SK-N-SH (cell line): ENCODE measurements around the gene DAP. TPM values are rescaled to one million over a fixed set of nuclear protein-coding genes. Genes with fewer than 3 reads are reported as not detected.

Experiments
- CTCF ChIA-PET: fragments of 300-600, 350-600 bp; formaldehyde crosslinking; extraction: SDS; loops from one replicate; lab custom pipeline; 2021; lab: Yijun Ruan, JAX
- POLR2A ChIA-PET: fragments of 350-600 bp; sonication (Branson Sonifier 250); formaldehyde crosslinking; extraction: SDS; loops from one replicate; lab custom pipeline; 2020; ENCODE audit warnings: antibody characterized with exemption, inconsistent platforms; lab: Yijun Ruan, JAX
- DNase-seq: peaks from one replicate; pipeline ENCODE4 v3.0.0; 2012
- H2AFZ ChIP-seq: fragments of 200-600 bp; sonication (generic); 2 replicates; pipeline ENCODE4 v1.8.1; 2016; ENCODE audit warnings: antibody characterized with exemption, mild to moderate bottlenecking, low read depth
- H3F3A ChIP-seq: fragments of 200-600 bp; sonication (generic); replicated peaks from 2 replicates; pipeline ENCODE3; 2016; ENCODE audit warnings: antibody characterized with exemption, mild to moderate bottlenecking; ENCODE audit not compliant: insufficient read depth
- H3K27ac ChIP-seq, 2 experiments: fragments of 200-500 bp in 1 of 2; fragments of 200-600 bp in 1 of 2; sonication (Bioruptor generic) in 1 of 2; sonication (generic), shearing (Covaris generic) in 1 of 2; 2 replicates each; pipeline versions ENCODE4 v1.5.1 to v1.6.1; 2014 to 2016; ENCODE audit warnings: low read depth in 2 of 2, inconsistent platforms in 1 of 2, low read length in 1 of 2, mild to moderate bottlenecking in 1 of 2, mixed read lengths in 1 of 2
- H3K27me3 ChIP-seq: fragments of 200-600 bp; sonication (generic), shearing (Covaris generic); 2 replicates; pipeline ENCODE4 v1.6.1; 2016; ENCODE audit warnings: mixed run types; ENCODE audit not compliant: insufficient read depth
- H3K36me3 ChIP-seq, 2 experiments: fragments of 200-500 bp in 1 of 2; fragments of 200-600 bp in 1 of 2; sonication (Bioruptor generic) in 1 of 2; sonication (generic) in 1 of 2; replicated peaks in 1 of 2; 2 replicates each; pipeline versions ENCODE3 to v1.5.1; 2014 to 2016; ENCODE audit warnings: low read length in 1 of 2, mild to moderate bottlenecking in 1 of 2; ENCODE audit not compliant: insufficient read depth in 2 of 2, control insufficient read depth in 1 of 2
- H3K4me1 ChIP-seq, 2 experiments: fragments of 200-500 bp in 1 of 2; fragments of 200-600 bp in 1 of 2; sonication (Bioruptor generic) in 1 of 2; sonication (generic), shearing (Covaris generic) in 1 of 2; 2 replicates each; pipeline versions ENCODE4 v1.5.1 to v1.6.1; 2014 to 2016; ENCODE audit warnings: low read depth in 1 of 2, low read length in 1 of 2, mixed run types in 1 of 2; ENCODE audit not compliant: insufficient read depth in 2 of 2, control insufficient read depth in 1 of 2
- H3K4me2 ChIP-seq: fragments of 200-600 bp; sonication (generic), shearing (Covaris generic); 2 replicates; pipeline ENCODE4 v1.6.1; 2017; ENCODE audit warnings: mixed run types
- H3K4me3 ChIP-seq, 2 experiments: fragments of 200-500 bp in 1 of 2; fragments of 200-600 bp in 1 of 2; sonication (Bioruptor generic) in 1 of 2; sonication (generic), shearing (Covaris generic) in 1 of 2; 2 replicates each; pipeline versions ENCODE4 v1.5.1 to v1.8.1; 2014 to 2016; ENCODE audit warnings: low read depth in 2 of 2, inconsistent platforms in 1 of 2, low read length in 1 of 2, mild to moderate bottlenecking in 1 of 2, mixed read lengths in 1 of 2, moderate library complexity in 1 of 2
- H3K79me2 ChIP-seq: fragments of 200-600 bp; sonication (generic); 2 replicates; pipeline ENCODE4 v1.8.1; 2017; ENCODE audit warnings: mild to moderate bottlenecking; ENCODE audit not compliant: insufficient read depth
- H3K9ac ChIP-seq: fragments of 200-600 bp; sonication (generic); 2 replicates; pipeline ENCODE4 v1.6.1; 2017; ENCODE audit warnings: mixed run types
- H3K9me2 ChIP-seq: fragments of 200-600 bp; sonication (generic); 2 replicates; pipeline ENCODE4 v1.6.1; 2017; ENCODE audit warnings: mixed run types
- H3K9me3 ChIP-seq: fragments of 200-600 bp; sonication (generic); 2 replicates; pipeline ENCODE4 v1.6.1; 2017; ENCODE audit warnings: mixed run types, mild to moderate bottlenecking, moderate library complexity
- H4K20me1 ChIP-seq: fragments of 200-600 bp; sonication (generic); 2 replicates; pipeline ENCODE4 v1.6.1; 2017; ENCODE audit warnings: mild to moderate bottlenecking, mixed run types; ENCODE audit not compliant: insufficient read depth
- CHD2 ChIP-seq: fragments of 150-350 bp; IDR thresholded peaks from 2 replicates; pipeline ENCODE4 v1.6.1; 2018; ENCODE audit warnings: low read length; ENCODE audit not compliant: partially characterized antibody
- EZH2phosphoT487 ChIP-seq: fragments of 200-600 bp; sonication (generic); IDR thresholded peaks from 2 replicates; pipeline ENCODE4 v1.6.1; 2017; ENCODE audit warnings: low read depth, mixed run types, mild to moderate bottlenecking, antibody characterized with exemption, moderate library complexity, borderline replicate concordance
- MEF2A ChIP-seq: IDR thresholded peaks from 2 replicates; pipeline ENCODE4 v1.4.0; 2012; ENCODE audit warnings: low read depth, borderline replicate concordance
- MXI1 ChIP-seq: IDR thresholded peaks from 2 replicates; pipeline ENCODE4 v1.6.1; 2012; ENCODE audit warnings: mild to moderate bottlenecking, low read depth, low read length, improper control_type of control experiment
- RFX5 ChIP-seq: IDR thresholded peaks from 2 replicates; pipeline ENCODE4 v1.6.1; 2012; ENCODE audit warnings: mild to moderate bottlenecking, improper control_type of control experiment, low read length
- SMC3 ChIP-seq: IDR thresholded peaks from 2 replicates; pipeline ENCODE4 v1.6.1; 2012; ENCODE audit warnings: low read depth, low read length, improper control_type of control experiment
- TCF12 ChIP-seq: IDR thresholded peaks from 2 replicates; pipeline ENCODE4 v1.4.0; 2012
- WGBS: methylation state at CpG from one replicate; pipeline ENCODE4 v1.1.6; 2017; ENCODE audit warnings: low lambda C conversion rate; 5-methylcytosine and 5-hydroxymethylcytosine counted together
- polyA plus RNA-seq, 3 experiments: library from polyadenylated mRNA; depleted of rRNA; stranded (reverse); fragments of >200 nt; gene quantifications; 2 replicates each; pipeline ENCODE4 v1.2.3, GENCODE V29; 2012
- TF ChIP-seq, protein P1 (sequence below): IDR thresholded peaks from 2 replicates; pipeline ENCODE4 v1.4.0; 2012; ENCODE audit warnings: low read depth, borderline replicate concordance
- TF ChIP-seq, protein P2 (sequence below): IDR thresholded peaks from 2 replicates; pipeline ENCODE4 v1.4.0; 2012; ENCODE audit warnings: low read depth
- TF ChIP-seq, protein P3 (sequence below): IDR thresholded peaks from 2 replicates; pipeline ENCODE4; 2012
- TF ChIP-seq, protein P4 (sequence below): IDR thresholded peaks from 2 replicates; pipeline ENCODE4 v1.4.0; 2012; ENCODE audit warnings: low read depth, borderline replicate concordance
- TF ChIP-seq, protein P5 (sequence below): fragments of 150-350 bp; IDR thresholded peaks from 2 replicates; pipeline ENCODE4 v1.6.1; 2017; ENCODE audit warnings: antibody characterized with exemption, low read length, low read depth, borderline replicate concordance

Gene DAP
- polyA plus RNA-seq, 1 of the 3 experiments (the other 2 are of a cell fraction) = 78.2 TPM

DNA sequence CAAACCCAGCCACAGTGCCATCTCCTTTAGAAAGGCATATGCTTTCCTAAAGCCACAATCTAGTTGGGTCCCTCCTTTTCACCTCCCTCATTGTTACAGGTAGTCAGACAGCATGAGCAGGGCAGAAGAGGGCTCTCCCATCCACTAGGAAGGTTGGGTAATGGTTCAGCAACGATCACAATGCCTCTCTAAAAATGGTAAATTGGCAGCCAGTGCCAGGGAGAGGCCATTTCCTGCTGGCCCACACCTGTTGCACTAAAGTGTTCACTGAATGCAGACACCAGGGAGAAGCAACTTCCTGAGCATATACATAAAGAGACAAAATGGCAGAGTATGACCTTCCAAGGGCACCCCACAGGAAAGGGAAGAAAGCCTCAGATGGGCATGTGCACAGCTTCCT is 31.3 kb upstream of the DAP start:
- H3K9me2 ChIP-seq = no peaks in the 10 kb centered on the region
- H4K20me1 ChIP-seq = no peaks in the 10 kb centered on the region
- 15% methylated on average over 1 of the region's 1 CpG for WGBS
- H3K4me1 ChIP-seq = no peaks in the 10 kb centered on the region
- CTCF ChIA-PET = no interaction called here
- H3K4me2 ChIP-seq = no peak overlapping the region
- H3K9ac ChIP-seq = no peak overlapping the region
- H3K27ac ChIP-seq = no peak overlapping the region
- no peak for TF ChIP-seq MEF2A
- TF ChIP-seq, protein P1, sequence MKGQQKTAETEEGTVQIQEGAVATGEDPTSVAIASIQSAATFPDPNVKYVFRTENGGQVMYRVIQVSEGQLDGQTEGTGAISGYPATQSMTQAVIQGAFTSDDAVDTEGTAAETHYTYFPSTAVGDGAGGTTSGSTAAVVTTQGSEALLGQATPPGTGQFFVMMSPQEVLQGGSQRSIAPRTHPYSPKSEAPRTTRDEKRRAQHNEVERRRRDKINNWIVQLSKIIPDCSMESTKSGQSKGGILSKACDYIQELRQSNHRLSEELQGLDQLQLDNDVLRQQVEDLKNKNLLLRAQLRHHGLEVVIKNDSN = no peak
- TF ChIP-seq, all 33 proteins: peak for 0
- Histone ChIP-seq H2AFZ (no peak overlapping the region), H3K36me3 (no peaks in the 10 kb centered on the region), H3F3A (peaks cover 4% of the 10 kb centered on the region), H3K27me3 (no peaks in the 10 kb centered on the region), H3K9me3 (no peaks in the 10 kb centered on the region), H3K79me2 (no peaks in the 10 kb centered on the region), H3K4me3 (no peak overlapping the region)
- POLR2A ChIA-PET = no interaction called here
- no peak for DNase-seq

DNA sequence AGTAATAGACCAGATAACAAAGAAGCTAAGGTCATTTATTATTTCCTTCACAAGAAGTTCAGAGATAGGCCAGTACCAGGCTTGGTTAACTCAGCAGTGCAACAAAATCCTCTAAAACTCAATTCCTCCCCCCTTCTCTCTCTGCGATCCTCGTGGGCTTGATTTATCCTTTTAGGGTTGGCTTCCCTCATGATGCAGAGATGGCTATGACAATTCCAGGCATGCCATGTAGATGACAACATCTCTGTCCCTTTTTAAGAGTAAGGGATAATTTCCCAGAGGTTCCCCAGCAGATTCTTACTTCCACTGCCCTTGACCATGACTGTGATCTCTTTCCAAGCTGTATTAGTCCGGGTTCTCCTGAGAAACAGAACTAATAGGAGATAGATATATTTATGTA is 28.7 kb upstream of the DAP start:
- H3K27ac ChIP-seq = no peak overlapping the region
- no peaks in the 10 kb centered on the region for H3K4me1 ChIP-seq
- no peaks in the 10 kb centered on the region for H3K9me2 ChIP-seq
- CTCF ChIA-PET = interaction anchor here (1.1 kb wide), 1 partner anchor 12 kb away, joined by 4 read pairs; no protein-coding TSS in a partner anchor
- H3F3A ChIP-seq = peaks cover 4% of the 10 kb centered on the region
- no peak for TF ChIP-seq CHD2
- TF ChIP-seq, protein P2, sequence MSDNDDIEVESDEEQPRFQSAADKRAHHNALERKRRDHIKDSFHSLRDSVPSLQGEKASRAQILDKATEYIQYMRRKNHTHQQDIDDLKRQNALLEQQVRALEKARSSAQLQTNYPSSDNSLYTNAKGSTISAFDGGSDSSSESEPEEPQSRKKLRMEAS = no peak
- TF ChIP-seq, protein P3, sequence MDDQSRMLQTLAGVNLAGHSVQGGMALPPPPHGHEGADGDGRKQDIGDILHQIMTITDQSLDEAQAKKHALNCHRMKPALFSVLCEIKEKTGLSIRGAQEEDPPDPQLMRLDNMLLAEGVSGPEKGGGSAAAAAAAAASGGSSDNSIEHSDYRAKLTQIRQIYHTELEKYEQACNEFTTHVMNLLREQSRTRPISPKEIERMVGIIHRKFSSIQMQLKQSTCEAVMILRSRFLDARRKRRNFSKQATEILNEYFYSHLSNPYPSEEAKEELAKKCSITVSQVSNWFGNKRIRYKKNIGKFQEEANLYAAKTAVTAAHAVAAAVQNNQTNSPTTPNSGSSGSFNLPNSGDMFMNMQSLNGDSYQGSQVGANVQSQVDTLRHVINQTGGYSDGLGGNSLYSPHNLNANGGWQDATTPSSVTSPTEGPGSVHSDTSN = no peak
- TF ChIP-seq TCF12 = no peak
- TF ChIP-seq, protein P4, sequence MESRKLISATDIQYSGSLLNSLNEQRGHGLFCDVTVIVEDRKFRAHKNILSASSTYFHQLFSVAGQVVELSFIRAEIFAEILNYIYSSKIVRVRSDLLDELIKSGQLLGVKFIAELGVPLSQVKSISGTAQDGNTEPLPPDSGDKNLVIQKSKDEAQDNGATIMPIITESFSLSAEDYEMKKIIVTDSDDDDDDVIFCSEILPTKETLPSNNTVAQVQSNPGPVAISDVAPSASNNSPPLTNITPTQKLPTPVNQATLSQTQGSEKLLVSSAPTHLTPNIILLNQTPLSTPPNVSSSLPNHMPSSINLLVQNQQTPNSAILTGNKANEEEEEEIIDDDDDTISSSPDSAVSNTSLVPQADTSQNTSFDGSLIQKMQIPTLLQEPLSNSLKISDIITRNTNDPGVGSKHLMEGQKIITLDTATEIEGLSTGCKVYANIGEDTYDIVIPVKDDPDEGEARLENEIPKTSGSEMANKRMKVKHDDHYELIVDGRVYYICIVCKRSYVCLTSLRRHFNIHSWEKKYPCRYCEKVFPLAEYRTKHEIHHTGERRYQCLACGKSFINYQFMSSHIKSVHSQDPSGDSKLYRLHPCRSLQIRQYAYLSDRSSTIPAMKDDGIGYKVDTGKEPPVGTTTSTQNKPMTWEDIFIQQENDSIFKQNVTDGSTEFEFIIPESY = no peak
- TF ChIP-seq SMC3 = no peak
- TF ChIP-seq RFX5 = no peak
- no peak for TF ChIP-seq MXI1
- TF ChIP-seq, protein P5, sequence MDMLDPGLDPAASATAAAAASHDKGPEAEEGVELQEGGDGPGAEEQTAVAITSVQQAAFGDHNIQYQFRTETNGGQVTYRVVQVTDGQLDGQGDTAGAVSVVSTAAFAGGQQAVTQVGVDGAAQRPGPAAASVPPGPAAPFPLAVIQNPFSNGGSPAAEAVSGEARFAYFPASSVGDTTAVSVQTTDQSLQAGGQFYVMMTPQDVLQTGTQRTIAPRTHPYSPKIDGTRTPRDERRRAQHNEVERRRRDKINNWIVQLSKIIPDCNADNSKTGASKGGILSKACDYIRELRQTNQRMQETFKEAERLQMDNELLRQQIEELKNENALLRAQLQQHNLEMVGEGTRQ = no peak
- TF ChIP-seq EZH2phosphoT487 = no peak
- no peaks in the 10 kb centered on the region for H3K27me3 ChIP-seq
- no peak for DNase-seq
- no peaks in the 10 kb centered on the region for H3K9me3 ChIP-seq
- no peaks in the 10 kb centered on the region for H4K20me1 ChIP-seq
- WGBS = 48% methylated on average over 3 of the region's 3 CpGs
- POLR2A ChIA-PET = no interaction called here
- H3K4me3 ChIP-seq = no peak overlapping the region
- H3K79me2 ChIP-seq = no peaks in the 10 kb centered on the region
- no peak overlapping the region for H2AFZ ChIP-seq
- H3K4me2 ChIP-seq = peak overlapping the region; percentile 13
- no peak overlapping the region for H3K9ac ChIP-seq
- H3K36me3 ChIP-seq = no peaks in the 10 kb centered on the region
